Body of pancreas (tissue), 4 donors: ENCODE results near the gene ENOPH1. TPM values are rescaled to one million over a fixed set of nuclear protein-coding genes. Genes with fewer than 3 reads are reported as not detected.

Experiments used
- ATAC-seq: fragments of 150-250 bp; one replicate; pipeline ENCODE4 v1.9.1; 2016
- DNase-seq, 4 donors: peaks; one replicate each; pipeline ENCODE4 v3.0.0-alpha.2; 2019
- H3K27ac ChIP-seq, 4 donors: fragments of 200-600 bp; sonication (generic); 1 replicate in 3 of 4; 2 replicates in 1 of 4; pipeline versions ENCODE4 v1.5.1 to v1.6.1; 2016 to 2019; ENCODE audit warnings: mild to moderate bottlenecking in 1 of 4, mixed read lengths in 1 of 4, moderate library complexity in 1 of 4
- H3K27me3 ChIP-seq, 2 donors: fragments of 200-600 bp; sonication (generic); one replicate each; pipeline ENCODE4 v1.6.0; 2016; ENCODE audit warnings: mild to moderate bottlenecking in 1 of 2
- H3K36me3 ChIP-seq, 2 donors: fragments of 200-600 bp; sonication (generic); replicated peaks in 1 of 2; 2 replicates each; pipeline ENCODE4 v1.5.1; 2016; ENCODE audit warnings: low read depth in 2 of 2; ENCODE audit not compliant: insufficient read depth in 1 of 2
- H3K4me1 ChIP-seq: fragments of 200-600 bp; sonication (generic); one replicate; pipeline ENCODE4 v1.6.0; 2016
- H3K4me3 ChIP-seq, 2 donors: fragments of 200-600 bp; sonication (generic); 1 replicate in 1 of 2; 2 replicates in 1 of 2; pipeline ENCODE4 v1.5.1; 2016 to 2019
- H3K9me3 ChIP-seq, 3 donors: fragments of 200-600 bp; sonication (generic); 1 replicate in 2 of 3; 2 replicates in 1 of 3; pipeline ENCODE4 v1.5.1; 2016
- CTCF ChIP-seq, 7 experiments: fragments of 450-650 bp in 4 of 7; fragments of 200-600 bp in 3 of 7; sonication (generic) in 3 of 7; IDR thresholded peaks; one replicate each; pipeline ENCODE4 v1.5.1; 2016 to 2019; ENCODE audit warnings: antibody characterized with exemption in 7 of 7
- POLR2A ChIP-seq, 3 donors: fragments of 450-650 bp; IDR thresholded peaks; one replicate each; pipeline ENCODE4 v1.6.1; 2016; ENCODE audit warnings: antibody characterized with exemption in 3 of 3, mild to moderate bottlenecking in 2 of 3
- WGBS, 2 donors: methylation state at CpG; one replicate each; pipeline ENCODE4 v1.1.5; 2017; 5-methylcytosine and 5-hydroxymethylcytosine counted together
- intact Hi-C: fragments of 100-400 bp; cut with DNase I; formaldehyde crosslinking; loops from one replicate; pipeline ENCODE4 v1.15.1; 2023
- total RNA-seq, 2 donors: library from RNA; depleted of rRNA; stranded (reverse); fragments of >200 nt; gene quantifications; one replicate each; pipeline ENCODE4 v1.1.0, GENCODE V29; 2016

Gene ENOPH1
- 10 to 100 TPM in 1 of 2 donors, 1 to 10 TPM in 1; 6.3 to 17.4 TPM for total RNA-seq

GRCh38 chr4:82430193-82430963 is at the start of gene ENOPH1, which contains the start of gene HNRNPDL:
Gene ENOPH1, plus strand, starts transcription at chr4:82430590. Its CDS starts 240 bp downstream, at chr4:82430830.
Gene HNRNPDL, minus strand, starts transcription at chr4:82430462. Its CDS starts 772 bp downstream, at chr4:82429690.
- DNase-seq (peak; percentile 95 to 97 (median 96)), ATAC-seq (peak; percentile 81)
- intact Hi-C loops: no loop called here
- Histone ChIP-seq H3K27me3 (no peaks in the 10 kb centered on the region), H3K36me3 (peaks cover 5% of the 10 kb centered on the region in 2 donors), H3K4me1 (peaks cover 42% of the 10 kb centered on the region), H3K4me3 (peak within 1 kb of the TSS; percentile 52 to 87), H3K9me3 (no peaks in the 10 kb centered on the region), H3K27ac (peak within 1 kb of the TSS; percentile 88 to 99 (median 97))
- TF ChIP-seq CTCF (IDR thresholded peaks at IDR 0.05) (peak in 1 of 7 experiments; percentile 1), POLR2A (IDR thresholded peaks at IDR 0.05) (peak; percentile 80 to 82 (median 81))
- WGBS, 2 donors: 0 to 1% methylated on average over 14 to 81 of the region's 83 CpGs

GRCh38 chr4:82380831-82381230 is 49.6 kb upstream of the ENOPH1 start:
- Histone ChIP-seq H3K27me3 (no peaks in the 10 kb centered on the region), H3K4me3 (no peak overlapping the region), H3K4me1 (peaks cover 6% of the 10 kb centered on the region), H3K36me3 (no peaks in the 10 kb centered on the region), H3K9me3 (no peaks in the 10 kb centered on the region), H3K27ac (no peak overlapping the region)
- DNase-seq: no peak
- intact Hi-C loops: loop anchor here (5.0 kb wide), 1 partner anchor 46 kb away; no protein-coding TSS in a partner anchor
- no peak for TF ChIP-seq CTCF (IDR thresholded peaks at IDR 0.05)
- no peak for TF ChIP-seq POLR2A (IDR thresholded peaks at IDR 0.05)
- WGBS, 2 donors: 88 to 93% methylated on average over 4 of the region's 4 CpGs
- no peak for ATAC-seq

GRCh38 chr4:82381235-82381634 is 49.2 kb upstream of the ENOPH1 start:
- DNase-seq (no peak), ATAC-seq (no peak)
- Histone ChIP-seq H3K36me3 (no peaks in the 10 kb centered on the region), H3K4me3 (no peak overlapping the region), H3K27me3 (no peaks in the 10 kb centered on the region), H3K9me3 (no peaks in the 10 kb centered on the region), H3K4me1 (peaks cover 2% of the 10 kb centered on the region), H3K27ac (no peak overlapping the region)
- 88 to 95% methylated on average over 2 to 3 of the region's 3 CpGs for WGBS, 2 donors
- intact Hi-C loops: loop anchor here (5.0 kb wide), 1 partner anchor 46 kb away; no protein-coding TSS in a partner anchor
- no peak for TF ChIP-seq CTCF (IDR thresholded peaks at IDR 0.05)
- TF ChIP-seq POLR2A (IDR thresholded peaks at IDR 0.05): no peak

GRCh38 chr4:82381661-82382296 is 48.6 kb upstream of the ENOPH1 start:
- H3K9me3 ChIP-seq: no peaks in the 10 kb centered on the region
- no peaks in the 10 kb centered on the region for H3K4me1 ChIP-seq
- 65 to 74% methylated on average over 2 of the region's 2 CpGs for WGBS, 2 donors
- no peaks in the 10 kb centered on the region for H3K27me3 ChIP-seq
- ATAC-seq: no peak
- no peaks in the 10 kb centered on the region for H3K36me3 ChIP-seq
- DNase-seq: no peak
- intact Hi-C loops: loop anchor here (5.0 kb wide), 1 partner anchor 46 kb away; no protein-coding TSS in a partner anchor
- no peak overlapping the region for H3K27ac ChIP-seq
- TF ChIP-seq CTCF (IDR thresholded peaks at IDR 0.05): no peak
- no peak for TF ChIP-seq POLR2A (IDR thresholded peaks at IDR 0.05)
- H3K4me3 ChIP-seq: no peak overlapping the region
